ENCODE results near the gene GLT6D1. TPM values are rescaled to one million over a fixed set of nuclear protein-coding genes. Genes with fewer than 3 reads are reported as not detected.

GLT6D1 gene
- total and polyA plus RNA-seq, 2 of the 13 experiments (the other 11 are each of a cell fraction or from before 2014, with no cell fraction given) = not detected

DNA sequence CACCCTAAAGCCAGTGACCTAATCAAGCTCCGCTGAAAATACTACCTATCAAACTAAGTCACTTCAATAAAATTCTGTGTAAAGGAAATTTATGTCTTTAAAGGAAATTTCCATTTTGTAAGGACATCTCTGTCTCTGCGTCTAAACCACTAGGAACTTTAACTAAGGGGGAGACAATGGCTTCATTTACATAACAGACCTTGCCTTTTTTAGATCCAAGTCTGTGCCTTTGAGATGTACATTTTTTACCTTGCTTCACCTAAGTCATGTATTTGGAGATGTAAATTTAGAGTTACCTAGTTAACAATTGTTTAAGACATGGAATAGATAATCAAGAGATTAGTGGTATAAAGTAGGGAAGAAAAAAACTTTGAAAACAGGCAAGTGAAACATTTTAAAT lies 10.2 kb upstream of the GLT6D1 start:
- Histone ChIP-seq H3K27me3 (ENCODE audit: control insufficient read depth in 1 of 2, insufficient read depth in 2 of 2, low read length in 2 of 2) (peaks cover 1 to 3% of the 10 kb centered on the region in 2 experiments; a peak in 4 of 5 replicates), H3K27ac (ENCODE audit: extremely low read length, insufficient read depth, low read length) (no peak overlapping the region), H2AFZ (ENCODE audit: low read length) (no peak overlapping the region), H3K4me3 (replicated peaks in 1 of 3; ENCODE audit: insufficient read depth in 1 of 3, low read depth in 2 of 3, low read length in 3 of 3) (no peak overlapping the region), H3K36me3 (replicated peaks in 1 of 2; ENCODE audit: control insufficient read depth in 1 of 2, insufficient read depth in 2 of 2, low read length in 2 of 2) (no peaks in the 10 kb centered on the region), H3K9me3 (ENCODE audit: low read length) (peaks cover 57% of the 10 kb centered on the region), H3K9ac (ENCODE audit: insufficient read depth, low read depth, low read length) (no peak overlapping the region), H3K79me2 (ENCODE audit: insufficient read depth, low read length) (no peaks in the 10 kb centered on the region), H3K4me2 (ENCODE audit: low read depth, low read length) (no peak overlapping the region), H3K4me1 (ENCODE audit: insufficient read depth, low read length) (no peaks in the 10 kb centered on the region), H4K20me1 (ENCODE audit: insufficient read depth, low read length) (no peaks in the 10 kb centered on the region)
- intact Hi-C loops (cut with micrococcal nuclease; ENCODE audit: unreplicated experiment) = no loop called here
- ATAC-seq = no peak
- ChIA-PET POLR2A (no interaction called here), CTCF (ENCODE audit: low intra/inter-chr PET ratio, low total read pairs) (no interaction called here)
- no peak for TF ChIP-seq ZEB1 (IDR thresholded peaks at IDR 0.05; ENCODE audit: insufficient replicate concordance, low read depth)
- DNase-seq (ENCODE audit: low spot score) = no peak
- in situ Hi-C loops (cut with HindIII; ENCODE audit: extremely low pct_ligation_motif_present, low pct_unique_long_range_greater_than_20kb) = no loop called here
- BruUV-seq (replicated peaks) = no TSS peak
- FAIRE-seq = no peak
- WGBS (ENCODE audit: low lambda C conversion rate) = 41% methylated on average over 2 of the region's 2 CpGs

DNA sequence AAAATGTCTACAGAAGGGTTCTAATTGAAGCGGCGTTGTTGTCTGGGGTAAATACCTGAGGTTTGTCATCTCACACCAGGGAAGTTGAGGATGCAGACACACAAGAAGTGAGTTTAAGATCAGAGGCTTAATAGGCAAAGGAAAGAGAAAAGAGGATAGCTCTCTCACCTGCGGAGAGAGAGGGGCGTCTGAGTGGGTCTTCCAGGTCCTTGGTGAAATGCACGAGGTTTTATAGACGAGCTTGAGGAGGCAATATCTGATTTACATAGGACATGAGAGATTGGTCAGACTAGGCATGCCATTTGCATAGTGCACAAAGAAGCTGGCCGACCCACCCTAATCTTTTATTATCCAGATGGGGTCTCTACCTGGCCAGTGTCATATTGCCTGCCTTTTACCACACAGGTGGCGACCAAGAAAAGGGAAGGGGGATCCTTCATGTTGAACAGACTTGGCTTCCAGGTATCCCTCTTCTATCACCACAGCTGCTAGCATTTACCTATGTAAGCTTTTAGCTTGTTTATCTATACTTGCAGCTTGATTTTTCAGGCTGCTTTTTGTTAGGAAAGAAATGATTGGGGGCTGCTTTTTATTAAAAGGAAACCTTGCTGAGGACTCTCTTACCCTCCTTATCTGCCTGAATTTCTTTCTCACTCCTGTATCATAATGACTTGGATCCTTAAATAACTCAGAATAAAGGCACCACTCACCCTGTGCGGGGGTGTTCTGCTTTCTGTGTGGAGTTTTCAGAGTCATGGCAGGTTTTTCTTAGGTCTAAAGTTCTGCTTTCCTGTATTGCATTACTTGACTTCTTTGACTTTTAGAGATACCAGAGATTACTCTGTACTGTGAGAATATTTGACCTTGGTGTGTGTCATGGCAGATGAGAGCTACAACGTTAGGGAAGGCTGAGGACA lies 9.4 kb upstream of the GLT6D1 start:
- POLR2A ChIA-PET = no interaction called here
- TF ChIP-seq, protein P1, sequence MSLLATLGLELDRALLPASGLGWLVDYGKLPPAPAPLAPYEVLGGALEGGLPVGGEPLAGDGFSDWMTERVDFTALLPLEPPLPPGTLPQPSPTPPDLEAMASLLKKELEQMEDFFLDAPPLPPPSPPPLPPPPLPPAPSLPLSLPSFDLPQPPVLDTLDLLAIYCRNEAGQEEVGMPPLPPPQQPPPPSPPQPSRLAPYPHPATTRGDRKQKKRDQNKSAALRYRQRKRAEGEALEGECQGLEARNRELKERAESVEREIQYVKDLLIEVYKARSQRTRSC (CRISPR knock-in tag; IDR thresholded peaks at IDR 0.05; ENCODE audit: low read depth) = no peak
- TF ChIP-seq, protein P2, sequence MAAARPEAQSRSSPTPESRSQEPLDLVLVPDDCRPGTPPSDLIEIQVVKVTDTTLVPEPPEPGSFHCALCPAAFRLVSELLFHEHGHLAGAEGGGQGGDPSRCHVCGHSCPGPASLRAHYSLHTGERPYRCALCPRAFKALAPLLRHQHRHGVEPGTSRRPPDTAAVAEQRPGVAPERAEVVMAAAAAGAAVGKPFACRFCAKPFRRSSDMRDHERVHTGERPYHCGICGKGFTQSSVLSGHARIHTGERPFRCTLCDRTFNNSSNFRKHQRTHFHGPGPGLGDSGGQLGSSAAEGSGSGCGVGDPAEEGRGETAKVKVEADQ (CRISPR knock-in tag; IDR thresholded peaks at IDR 0.05; ENCODE audit: borderline replicate concordance) = no peak
- TF ChIP-seq, protein P3, sequence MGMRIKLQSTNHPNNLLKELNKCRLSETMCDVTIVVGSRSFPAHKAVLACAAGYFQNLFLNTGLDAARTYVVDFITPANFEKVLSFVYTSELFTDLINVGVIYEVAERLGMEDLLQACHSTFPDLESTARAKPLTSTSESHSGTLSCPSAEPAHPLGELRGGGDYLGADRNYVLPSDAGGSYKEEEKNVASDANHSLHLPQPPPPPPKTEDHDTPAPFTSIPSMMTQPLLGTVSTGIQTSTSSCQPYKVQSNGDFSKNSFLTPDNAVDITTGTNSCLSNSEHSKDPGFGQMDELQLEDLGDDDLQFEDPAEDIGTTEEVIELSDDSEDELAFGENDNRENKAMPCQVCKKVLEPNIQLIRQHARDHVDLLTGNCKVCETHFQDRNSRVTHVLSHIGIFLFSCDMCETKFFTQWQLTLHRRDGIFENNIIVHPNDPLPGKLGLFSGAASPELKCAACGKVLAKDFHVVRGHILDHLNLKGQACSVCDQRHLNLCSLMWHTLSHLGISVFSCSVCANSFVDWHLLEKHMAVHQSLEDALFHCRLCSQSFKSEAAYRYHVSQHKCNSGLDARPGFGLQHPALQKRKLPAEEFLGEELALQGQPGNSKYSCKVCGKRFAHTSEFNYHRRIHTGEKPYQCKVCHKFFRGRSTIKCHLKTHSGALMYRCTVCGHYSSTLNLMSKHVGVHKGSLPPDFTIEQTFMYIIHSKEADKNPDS (CRISPR knock-in tag; IDR thresholded peaks at IDR 0.05) = no peak
- no peak for TF ChIP-seq ZNF232 (CRISPR knock-in tag; IDR thresholded peaks at IDR 0.05; ENCODE audit: borderline replicate concordance)
- TF ChIP-seq MAF1 (CRISPR knock-in tag; IDR thresholded peaks at IDR 0.05; ENCODE audit: borderline replicate concordance) = no peak
- no peak for TF ChIP-seq TOE1 (CRISPR knock-in tag; IDR thresholded peaks at IDR 0.05)
- TF ChIP-seq ZNF75D (CRISPR knock-in tag; IDR thresholded peaks at IDR 0.05; ENCODE audit: borderline replicate concordance) = no peak
- TF ChIP-seq, protein P4, sequence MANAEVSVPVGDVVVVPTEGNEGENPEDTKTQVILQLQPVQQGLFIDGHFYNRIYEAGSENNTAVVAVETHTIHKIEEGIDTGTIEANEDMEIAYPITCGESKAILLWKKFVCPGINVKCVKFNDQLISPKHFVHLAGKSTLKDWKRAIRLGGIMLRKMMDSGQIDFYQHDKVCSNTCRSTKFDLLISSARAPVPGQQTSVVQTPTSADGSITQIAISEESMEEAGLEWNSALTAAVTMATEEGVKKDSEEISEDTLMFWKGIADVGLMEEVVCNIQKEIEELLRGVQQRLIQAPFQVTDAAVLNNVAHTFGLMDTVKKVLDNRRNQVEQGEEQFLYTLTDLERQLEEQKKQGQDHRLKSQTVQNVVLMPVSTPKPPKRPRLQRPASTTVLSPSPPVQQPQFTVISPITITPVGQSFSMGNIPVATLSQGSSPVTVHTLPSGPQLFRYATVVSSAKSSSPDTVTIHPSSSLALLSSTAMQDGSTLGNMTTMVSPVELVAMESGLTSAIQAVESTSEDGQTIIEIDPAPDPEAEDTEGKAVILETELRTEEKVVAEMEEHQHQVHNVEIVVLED (CRISPR knock-in tag; IDR thresholded peaks at IDR 0.05; ENCODE audit: borderline replicate concordance) = no peak
- no peak for TF ChIP-seq BORCS8-MEF2B (CRISPR knock-in tag; IDR thresholded peaks at IDR 0.05)
- no peak for TF ChIP-seq IKZF1 (IDR thresholded peaks at IDR 0.05)

More for the DNA sequence above, 9.4 kb upstream of the GLT6D1 start:
- Histone ChIP-seq H3K36me3 (replicated peaks in 1 of 2; ENCODE audit: control insufficient read depth in 1 of 2, insufficient read depth in 2 of 2, low read length in 2 of 2) (no peaks in the 10 kb centered on the region), H3K4me2 (ENCODE audit: low read depth, low read length) (no peak overlapping the region), H4K20me1 (ENCODE audit: insufficient read depth, low read length) (no peaks in the 10 kb centered on the region), H3K27ac (ENCODE audit: extremely low read length, insufficient read depth, low read length) (no peak overlapping the region), H3K79me2 (ENCODE audit: insufficient read depth, low read length) (no peaks in the 10 kb centered on the region), H3K4me1 (ENCODE audit: insufficient read depth, low read length) (no peaks in the 10 kb centered on the region), H3K9me3 (ENCODE audit: low read length) (peaks cover 62% of the 10 kb centered on the region), H3K4me3 (replicated peaks in 1 of 3; ENCODE audit: insufficient read depth in 1 of 3, low read depth in 2 of 3, low read length in 3 of 3) (no peak overlapping the region), H2AFZ (ENCODE audit: low read length) (no peak overlapping the region), H3K27me3 (ENCODE audit: control insufficient read depth in 1 of 2, insufficient read depth in 2 of 2, low read length in 2 of 2) (peaks cover 0 to 1% of the 10 kb centered on the region in 2 experiments; a peak in 2 of 5 replicates), H3K9ac (ENCODE audit: insufficient read depth, low read depth, low read length) (no peak overlapping the region)
- FAIRE-seq = no peak
- ATAC-seq = no peak
- CTCF ChIA-PET (ENCODE audit: low intra/inter-chr PET ratio, low total read pairs) = no interaction called here
- intact Hi-C loops (cut with micrococcal nuclease; ENCODE audit: unreplicated experiment) = no loop called here
- no TSS peak for BruUV-seq (replicated peaks)
- 18% methylated on average over 9 of the region's 10 CpGs for WGBS (ENCODE audit: low lambda C conversion rate)
- in situ Hi-C loops (cut with HindIII; ENCODE audit: extremely low pct_ligation_motif_present, low pct_unique_long_range_greater_than_20kb) = no loop called here
- DNase-seq (ENCODE audit: low spot score) = no peak
